ENCODE data around the gene PRR22.

- TF ChIP-seq POLR2A (IDR thresholded peaks at IDR 0.05) (no peak), CTCF (IDR thresholded peaks at IDR 0.05) (no peak)
Measured at GRCh38 chr19:5798244-5798643, 13.7 kb upstream of the PRR22 start.

All from lower leg skin (tissue), 3 donors.